Coronary artery (tissue), 2 donors: ENCODE measurements around the gene MYH11.
A peak's percentile ranks its signal among the peaks of the same experiment; 100 is the strongest.

ENCODE experiments used
- DNase-seq: peaks from one replicate; pipeline ENCODE4 v3.0.0-alpha.2; 2017; ENCODE audit warnings: low spot score
- H3K27ac ChIP-seq, 2 donors: fragments of 200-600 bp; sonication (generic); one replicate each; pipeline ENCODE4 v1.5.1; 2016 to 2019
- H3K4me3 ChIP-seq: fragments of 200-600 bp; sonication (generic); 2 replicates; pipeline ENCODE4 v1.5.1; 2016; ENCODE audit warnings: mild to moderate bottlenecking, moderate library complexity
- TF ChIP-seq, protein P1 (sequence below): fragments of 200-600 bp; sonication (generic); IDR thresholded peaks from one replicate; pipeline ENCODE4 v1.5.1; 2019; ENCODE audit warnings: antibody characterized with exemption

MYH11 gene

DNA sequence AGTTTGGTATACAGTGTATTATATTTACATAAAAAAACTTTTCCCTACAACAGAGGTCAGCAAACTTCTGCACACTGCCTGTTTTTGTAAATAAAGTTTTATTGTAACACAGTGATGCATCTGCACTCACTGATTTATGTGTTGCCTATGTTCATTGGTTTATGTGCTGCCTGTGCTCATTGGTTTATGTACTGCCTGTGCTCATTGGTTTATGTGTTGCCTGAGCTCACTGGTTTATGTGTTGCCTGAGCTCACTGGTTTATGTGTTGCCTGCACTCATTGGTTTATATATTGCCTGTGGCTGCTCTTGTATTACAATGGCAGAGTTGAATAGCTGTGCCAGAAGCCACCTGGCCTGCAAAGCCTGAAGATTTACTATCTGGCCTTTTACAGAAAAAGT, 81.6 kb downstream of the MYH11 start:
- H3K4me3 ChIP-seq = no peak overlapping the region
- TF ChIP-seq, protein P1, sequence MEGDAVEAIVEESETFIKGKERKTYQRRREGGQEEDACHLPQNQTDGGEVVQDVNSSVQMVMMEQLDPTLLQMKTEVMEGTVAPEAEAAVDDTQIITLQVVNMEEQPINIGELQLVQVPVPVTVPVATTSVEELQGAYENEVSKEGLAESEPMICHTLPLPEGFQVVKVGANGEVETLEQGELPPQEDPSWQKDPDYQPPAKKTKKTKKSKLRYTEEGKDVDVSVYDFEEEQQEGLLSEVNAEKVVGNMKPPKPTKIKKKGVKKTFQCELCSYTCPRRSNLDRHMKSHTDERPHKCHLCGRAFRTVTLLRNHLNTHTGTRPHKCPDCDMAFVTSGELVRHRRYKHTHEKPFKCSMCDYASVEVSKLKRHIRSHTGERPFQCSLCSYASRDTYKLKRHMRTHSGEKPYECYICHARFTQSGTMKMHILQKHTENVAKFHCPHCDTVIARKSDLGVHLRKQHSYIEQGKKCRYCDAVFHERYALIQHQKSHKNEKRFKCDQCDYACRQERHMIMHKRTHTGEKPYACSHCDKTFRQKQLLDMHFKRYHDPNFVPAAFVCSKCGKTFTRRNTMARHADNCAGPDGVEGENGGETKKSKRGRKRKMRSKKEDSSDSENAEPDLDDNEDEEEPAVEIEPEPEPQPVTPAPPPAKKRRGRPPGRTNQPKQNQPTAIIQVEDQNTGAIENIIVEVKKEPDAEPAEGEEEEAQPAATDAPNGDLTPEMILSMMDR = no peak
- DNase-seq = no peak
- H3K27ac ChIP-seq = peak overlapping the region; percentile 14 to 78

DNA sequence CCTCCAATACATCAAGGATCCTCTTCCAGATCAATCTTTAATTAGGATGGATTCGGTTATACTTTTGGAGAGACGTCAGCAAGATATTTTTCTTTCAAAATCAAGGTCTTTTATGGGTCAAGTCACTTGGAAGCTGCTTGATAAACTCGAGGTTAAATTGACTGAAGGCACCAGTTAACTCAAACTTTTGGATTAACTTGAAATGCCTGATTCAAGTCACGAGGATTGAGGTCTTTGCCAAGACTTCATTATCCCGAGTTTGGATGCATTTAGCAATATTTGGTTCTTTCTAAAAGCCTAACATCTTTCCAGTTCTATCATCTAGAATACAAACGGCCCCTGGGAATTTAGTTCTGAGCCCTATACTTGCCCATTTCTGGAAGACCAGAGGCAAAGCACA, 82.9 kb downstream of the MYH11 start:
- Histone ChIP-seq H3K4me3 (no peak overlapping the region), H3K27ac (peak overlapping the region; percentile 26 to 93)
- TF ChIP-seq, protein P1 = no peak
- DNase-seq = no peak

DNA sequence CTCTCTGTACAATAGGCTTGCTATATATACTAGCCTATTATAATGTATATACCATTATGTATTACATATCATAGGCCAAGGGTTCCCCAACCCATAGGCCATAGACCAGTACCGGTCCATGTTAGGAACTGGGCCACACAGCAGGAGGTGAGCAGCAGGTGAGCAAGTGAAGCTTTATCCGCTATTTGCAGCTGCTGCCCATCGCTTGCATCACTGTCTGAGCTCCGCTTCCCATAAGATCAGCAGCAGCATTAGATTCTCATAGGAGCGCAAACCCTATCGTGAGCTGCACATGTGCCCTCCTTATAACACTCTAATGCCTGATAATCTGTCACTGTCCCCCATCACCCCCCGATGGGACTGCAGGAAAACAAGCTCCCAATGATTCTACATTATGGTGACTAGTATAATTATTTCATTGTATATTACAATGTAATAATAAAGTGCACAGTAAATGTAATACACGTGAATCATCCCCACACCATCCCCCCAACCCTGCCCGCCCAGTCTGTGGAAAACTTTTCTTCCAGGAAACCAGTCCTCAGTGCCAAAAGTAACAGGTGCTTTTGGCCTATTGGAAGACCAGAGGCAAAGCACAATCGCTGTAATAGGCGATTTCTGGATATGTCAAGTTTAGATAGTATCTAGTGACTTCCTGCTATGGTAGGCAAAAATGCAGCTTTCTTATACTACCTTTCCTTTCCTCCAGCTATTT, 84.1 kb downstream of the MYH11 start:
- TF ChIP-seq, protein P1 = no peak
- Histone ChIP-seq H3K4me3 (no peak overlapping the region), H3K27ac (peak overlapping the region; percentile 40 to 93)
- DNase-seq = no peak

DNA sequence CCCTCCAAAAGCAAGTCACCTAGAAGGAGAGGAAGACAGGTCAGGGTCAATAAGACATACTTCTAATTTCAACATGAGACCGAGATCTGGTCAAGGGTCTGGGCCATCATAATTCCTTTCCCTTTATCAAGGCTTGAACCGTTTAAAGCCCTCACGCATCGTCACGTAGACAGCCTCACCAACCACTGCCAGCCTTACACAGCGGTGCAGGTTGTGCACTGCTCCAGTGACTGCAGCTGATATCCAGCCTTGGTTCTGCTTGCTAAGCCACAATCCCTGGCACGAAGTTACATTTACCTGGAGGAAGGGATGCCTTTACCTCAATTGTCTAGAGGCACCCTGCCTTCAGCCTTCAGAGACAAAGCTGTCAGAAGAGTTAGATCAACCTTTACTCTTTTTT, 85.1 kb downstream of the MYH11 start:
- Histone ChIP-seq H3K4me3 (no peak overlapping the region), H3K27ac (peak overlapping the region; percentile 55 to 93)
- TF ChIP-seq, protein P1 = no peak
- no peak for DNase-seq

DNA sequence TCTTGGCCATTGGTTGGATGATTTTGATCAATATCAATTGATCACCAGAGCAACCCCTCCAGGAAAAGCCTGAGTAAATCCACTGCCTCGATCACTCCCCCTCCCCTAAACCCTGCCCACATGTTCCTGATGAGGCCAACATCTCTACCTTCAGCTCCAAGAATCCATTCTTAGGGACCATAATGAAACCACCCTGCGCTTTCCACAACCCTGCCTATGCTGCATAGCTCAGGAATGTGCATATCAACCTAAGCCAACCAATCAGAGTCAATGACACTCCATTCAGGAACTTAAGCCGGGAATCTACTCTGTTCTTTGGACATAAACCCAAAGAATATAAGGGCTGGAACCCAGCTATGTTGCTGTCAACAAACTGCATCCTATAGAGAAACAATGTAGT, 86.3 kb downstream of the MYH11 start:
- Histone ChIP-seq H3K27ac (peak overlapping the region; percentile 55 to 93), H3K4me3 (peak overlapping the region; percentile 23)
- TF ChIP-seq, protein P1 = no peak
- no peak for DNase-seq

DNA sequence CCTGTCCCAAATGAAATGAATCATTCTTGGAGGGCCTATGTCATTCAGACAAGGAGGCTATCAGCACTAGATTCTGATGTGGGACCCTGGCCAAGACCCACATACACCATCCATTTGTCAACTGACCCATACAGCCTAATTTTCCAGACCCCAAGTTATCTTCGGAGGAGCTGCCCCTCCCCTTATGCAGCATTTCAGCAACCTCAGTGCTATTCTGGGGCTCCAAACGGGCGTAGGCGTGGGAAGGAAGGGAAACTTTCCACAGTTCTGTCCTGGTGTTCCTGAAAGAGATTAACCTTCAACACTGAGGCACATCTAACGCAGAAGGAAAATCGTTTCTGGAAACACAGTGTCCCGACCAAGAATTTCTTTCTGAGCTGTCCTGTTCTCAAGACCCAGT, 86.7 kb downstream of the MYH11 start:
- TF ChIP-seq, protein P1 = no peak
- H3K27ac ChIP-seq = peak overlapping the region; percentile 55 to 93
- peak overlapping the region; percentile 23 for H3K4me3 ChIP-seq
- peak; percentile 84 for DNase-seq

DNA sequence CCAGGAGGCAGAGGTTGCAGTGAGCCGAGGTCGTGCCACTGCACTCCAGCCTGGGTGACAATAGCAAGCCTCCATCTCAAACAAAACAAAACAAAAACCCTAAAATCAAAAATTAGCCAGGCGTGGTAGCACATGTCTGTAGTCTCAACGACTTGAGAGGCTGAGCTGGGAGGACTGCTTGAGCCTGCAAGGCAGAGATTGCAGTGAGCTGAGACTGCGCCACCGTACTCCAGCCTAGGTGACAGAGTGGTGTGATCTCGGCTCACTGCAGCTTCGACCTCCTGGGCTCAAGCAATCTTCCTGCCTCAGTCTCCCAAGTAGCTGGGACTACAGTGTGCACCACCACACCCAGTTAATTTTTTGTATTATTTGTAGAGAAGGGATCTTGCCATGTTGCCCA, 87.6 kb downstream of the MYH11 start:
- DNase-seq = no peak
- TF ChIP-seq, protein P1 = no peak
- Histone ChIP-seq H3K4me3 (no peak overlapping the region), H3K27ac (peak overlapping the region; percentile 55 to 93)
